Measurements from ENCODE around the gene ZDHHC22.

The ZDHHC22 gene

GRCh38 chr14:77097700-77098528, 43.7 kb downstream of the ZDHHC22 start, which contains the start of gene CIPC:
TSS of gene CIPC (plus strand) at chr14:77098258. CDS start at chr14:77105709, 7,451 bp downstream.
- Mint-ChIP-seq H3K4me1 (peaks cover 37 to 68% of the 10 kb centered on the region in 2 donors), H3K27ac (peak within 1 kb of the TSS; percentile 99), H3K4me3 (peak within 1 kb of the TSS; percentile 95 to 98), H3K36me3 (peaks cover 2 to 4% of the 10 kb centered on the region in 2 donors), H3K9me3 (no peaks in the 10 kb centered on the region), H3K27me3 (no peaks in the 10 kb centered on the region)
- ATAC-seq (replicated peaks) (peak; percentile 90 to 91), DNase-seq (peak; percentile 99)

DNA sequence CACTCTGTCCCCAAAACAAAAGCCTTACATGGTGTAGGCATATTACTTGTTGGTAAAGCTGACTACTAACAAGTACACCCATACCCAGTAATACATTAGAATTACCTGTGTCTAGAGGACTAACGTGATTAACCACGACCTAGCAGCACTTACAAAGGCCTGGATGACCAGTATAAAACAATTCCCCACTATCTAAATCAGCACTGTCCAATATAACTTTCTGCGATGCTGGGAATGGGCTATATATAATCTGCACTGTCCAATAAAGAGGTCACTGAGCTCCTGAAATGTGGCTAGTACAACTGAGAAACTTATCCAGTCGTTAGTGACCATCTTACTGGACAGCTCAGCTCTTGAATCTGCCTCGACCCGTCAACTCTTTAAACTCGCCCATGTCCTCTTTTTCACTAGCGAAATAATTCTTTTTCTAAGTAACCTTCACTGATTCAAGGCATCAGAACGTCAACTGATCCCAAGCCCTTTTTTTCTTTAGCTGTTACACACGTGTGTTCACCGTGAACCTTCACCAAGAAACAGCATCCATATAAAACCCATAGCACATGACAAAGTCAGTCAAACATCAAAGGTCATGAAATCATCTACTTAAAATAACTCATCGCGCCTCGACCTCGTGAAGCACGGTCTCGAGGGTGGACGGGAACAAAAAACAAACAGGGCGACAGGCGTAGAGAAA, 44.4 kb downstream of the ZDHHC22 start:
- H3K9me3 Mint-ChIP-seq = no peaks in the 10 kb centered on the region
- DNase-seq (no peak), ATAC-seq (replicated peaks) (peak in 1 of 2 donors; percentile 21)
- peaks cover 36 to 63% of the 10 kb centered on the region in 2 donors for H3K4me1 Mint-ChIP-seq
- no peaks in the 10 kb centered on the region for H3K27me3 Mint-ChIP-seq
- peak overlapping the region; percentile 99 for H3K27ac Mint-ChIP-seq
- H3K36me3 Mint-ChIP-seq = peaks cover 2 to 4% of the 10 kb centered on the region in 2 donors
- peak overlapping the region; percentile 95 to 98 for H3K4me3 Mint-ChIP-seq

DNA sequence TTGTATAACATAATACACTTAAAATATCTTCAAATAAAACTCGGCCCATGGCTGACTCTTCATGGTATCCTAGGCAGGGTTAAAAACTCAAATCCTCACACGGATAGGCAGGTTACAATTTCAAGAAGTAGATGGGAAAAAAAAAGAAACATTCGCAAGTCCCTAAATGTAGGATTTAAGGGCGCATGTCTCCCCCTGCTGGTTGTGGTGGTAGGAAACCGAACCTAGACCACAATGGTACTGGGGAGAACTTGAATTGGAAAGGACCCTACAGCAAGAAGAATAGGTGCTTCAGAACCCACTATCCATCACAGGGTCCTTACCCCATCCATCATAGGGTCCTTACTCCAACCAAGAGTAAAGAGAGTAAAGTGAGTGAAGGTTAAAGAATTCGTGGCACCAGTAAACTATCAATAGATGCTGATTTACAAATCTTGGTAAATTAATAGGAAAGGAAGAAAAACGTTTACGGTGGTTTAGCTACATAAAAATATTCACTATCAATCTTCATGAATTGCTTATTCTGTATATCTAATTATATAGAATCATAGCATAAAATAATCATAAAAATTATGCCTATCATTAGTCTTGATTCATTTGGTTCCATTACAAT, 46.8 kb downstream of the ZDHHC22 start:
- Mint-ChIP-seq H3K27ac (peak overlapping the region; percentile 9), H3K9me3 (peaks cover 3 to 5% of the 10 kb centered on the region in 2 donors), H3K36me3 (peaks cover 6 to 9% of the 10 kb centered on the region in 2 donors), H3K4me1 (peaks cover 26 to 40% of the 10 kb centered on the region in 2 donors), H3K27me3 (no peaks in the 10 kb centered on the region), H3K4me3 (no peak overlapping the region)
- ATAC-seq (replicated peaks) = no peak
- DNase-seq = peak; percentile 63

GRCh38 chr14:77092676-77093075, 48.9 kb downstream of the ZDHHC22 start:
- Mint-ChIP-seq H3K4me3 (no peak overlapping the region), H3K36me3 (peaks cover 4 to 5% of the 10 kb centered on the region in 2 donors), H3K9me3 (peaks cover 3 to 5% of the 10 kb centered on the region in 2 donors), H3K4me1 (peaks cover 10 to 23% of the 10 kb centered on the region in 2 donors), H3K27ac (no peak overlapping the region), H3K27me3 (peaks cover 0 to 4% of the 10 kb centered on the region in 2 donors)
- ATAC-seq (replicated peaks) (no peak), DNase-seq (no peak)

DNA sequence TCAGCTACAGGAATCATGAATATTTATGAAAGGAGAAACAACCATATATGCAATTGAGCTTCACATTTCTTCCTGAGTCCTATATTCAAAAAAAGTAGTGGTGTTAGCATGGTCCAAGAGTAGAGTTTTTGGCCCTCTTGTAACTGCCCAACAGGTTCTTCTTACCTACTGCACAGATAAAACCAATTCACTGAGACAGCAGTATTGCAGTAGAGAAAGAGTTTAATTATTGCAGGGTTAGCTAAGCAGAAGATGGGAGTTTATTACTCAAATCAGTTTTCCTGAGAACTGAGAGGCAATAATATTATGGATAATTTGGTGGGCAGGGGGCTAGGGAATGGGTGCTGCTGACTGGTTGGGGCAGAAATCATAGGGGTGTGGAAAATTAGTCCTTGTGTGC, 50.1 kb downstream of the ZDHHC22 start:
- H3K27ac Mint-ChIP-seq = peak overlapping the region; percentile 43
- H3K4me1 Mint-ChIP-seq = peaks cover 6 to 13% of the 10 kb centered on the region in 2 donors
- peaks cover 0 to 10% of the 10 kb centered on the region in 2 donors for H3K27me3 Mint-ChIP-seq
- H3K4me3 Mint-ChIP-seq = no peak overlapping the region
- no peak for ATAC-seq (replicated peaks)
- H3K9me3 Mint-ChIP-seq = peaks cover 3 to 5% of the 10 kb centered on the region in 2 donors
- DNase-seq = no peak
- H3K36me3 Mint-ChIP-seq = peaks cover 4 to 5% of the 10 kb centered on the region in 2 donors

DNA sequence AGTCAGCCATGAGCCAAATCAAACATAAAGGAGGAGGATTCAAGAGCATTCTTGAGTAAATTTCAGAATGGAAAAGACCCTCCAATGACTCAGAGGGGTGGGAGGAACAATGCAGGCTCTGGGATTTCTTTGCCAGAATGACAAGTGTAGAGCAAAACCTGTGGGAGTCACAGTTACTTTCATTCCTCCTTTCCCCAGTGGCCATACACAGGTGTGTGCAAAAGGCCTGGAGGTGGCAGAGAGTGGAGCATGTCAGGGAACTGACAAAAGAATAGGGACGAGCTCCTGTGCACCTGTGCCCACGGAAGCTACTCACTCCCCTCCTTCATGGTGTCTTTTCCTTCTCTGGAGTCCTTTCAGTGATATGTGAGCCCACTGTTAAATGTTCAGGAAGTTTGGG, 52.9 kb downstream of the ZDHHC22 start:
- H3K4me1 Mint-ChIP-seq = no peaks in the 10 kb centered on the region
- H3K27ac Mint-ChIP-seq = no peak overlapping the region
- H3K9me3 Mint-ChIP-seq = peaks cover 3 to 5% of the 10 kb centered on the region in 2 donors
- H3K36me3 Mint-ChIP-seq = peaks cover 4 to 5% of the 10 kb centered on the region in 2 donors
- H3K4me3 Mint-ChIP-seq = no peak overlapping the region
- peaks cover 3 to 10% of the 10 kb centered on the region in 2 donors for H3K27me3 Mint-ChIP-seq
- ATAC-seq (replicated peaks) (no peak), DNase-seq (no peak)

- Mint-ChIP-seq H3K36me3 (peaks cover 4 to 5% of the 10 kb centered on the region in 2 donors), H3K27me3 (peaks cover 3 to 10% of the 10 kb centered on the region in 2 donors), H3K4me3 (no peak overlapping the region), H3K9me3 (peaks cover 3 to 5% of the 10 kb centered on the region in 2 donors), H3K4me1 (no peaks in the 10 kb centered on the region), H3K27ac (no peak overlapping the region)
- no peak for ATAC-seq (replicated peaks)
- DNase-seq = no peak
Observed at GRCh38 chr14:77088219-77088618, 53.4 kb downstream of the ZDHHC22 start.

GRCh38 chr14:77087631-77088030, 54.0 kb downstream of the ZDHHC22 start:
- Mint-ChIP-seq H3K27me3 (peaks cover 3 to 10% of the 10 kb centered on the region in 2 donors), H3K36me3 (peaks cover 4 to 5% of the 10 kb centered on the region in 2 donors), H3K4me3 (no peak overlapping the region), H3K4me1 (no peaks in the 10 kb centered on the region), H3K27ac (peak overlapping the region; percentile 16), H3K9me3 (peaks cover 3 to 5% of the 10 kb centered on the region in 2 donors)
- ATAC-seq (replicated peaks) (no peak), DNase-seq (no peak)

DNA sequence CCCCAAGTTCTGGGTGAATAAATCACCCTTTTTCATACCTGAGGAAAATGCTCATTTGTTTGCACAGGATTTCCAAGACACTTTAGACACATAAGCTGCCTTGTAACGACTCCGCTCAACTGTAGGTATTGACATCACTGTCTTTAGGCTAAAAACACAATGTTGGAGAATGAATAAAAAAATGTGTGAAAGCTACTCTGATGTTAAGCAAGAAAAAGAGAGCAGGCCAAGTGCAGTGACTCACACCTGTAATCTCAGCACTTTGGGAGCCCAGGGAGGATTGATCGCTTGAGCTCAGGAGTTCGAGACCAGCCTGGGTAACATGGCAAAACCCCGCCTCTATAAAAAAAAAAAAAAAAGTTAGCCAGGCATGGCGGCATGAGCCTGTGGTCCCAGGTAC, 54.6 kb downstream of the ZDHHC22 start:
- peaks cover 4 to 5% of the 10 kb centered on the region in 2 donors for H3K36me3 Mint-ChIP-seq
- H3K27ac Mint-ChIP-seq = no peak overlapping the region
- DNase-seq (no peak), ATAC-seq (replicated peaks) (no peak)
- no peaks in the 10 kb centered on the region for H3K4me1 Mint-ChIP-seq
- H3K4me3 Mint-ChIP-seq = no peak overlapping the region
- H3K27me3 Mint-ChIP-seq = peaks cover 3 to 10% of the 10 kb centered on the region in 2 donors
- H3K9me3 Mint-ChIP-seq = peaks cover 3 to 5% of the 10 kb centered on the region in 2 donors

DNA sequence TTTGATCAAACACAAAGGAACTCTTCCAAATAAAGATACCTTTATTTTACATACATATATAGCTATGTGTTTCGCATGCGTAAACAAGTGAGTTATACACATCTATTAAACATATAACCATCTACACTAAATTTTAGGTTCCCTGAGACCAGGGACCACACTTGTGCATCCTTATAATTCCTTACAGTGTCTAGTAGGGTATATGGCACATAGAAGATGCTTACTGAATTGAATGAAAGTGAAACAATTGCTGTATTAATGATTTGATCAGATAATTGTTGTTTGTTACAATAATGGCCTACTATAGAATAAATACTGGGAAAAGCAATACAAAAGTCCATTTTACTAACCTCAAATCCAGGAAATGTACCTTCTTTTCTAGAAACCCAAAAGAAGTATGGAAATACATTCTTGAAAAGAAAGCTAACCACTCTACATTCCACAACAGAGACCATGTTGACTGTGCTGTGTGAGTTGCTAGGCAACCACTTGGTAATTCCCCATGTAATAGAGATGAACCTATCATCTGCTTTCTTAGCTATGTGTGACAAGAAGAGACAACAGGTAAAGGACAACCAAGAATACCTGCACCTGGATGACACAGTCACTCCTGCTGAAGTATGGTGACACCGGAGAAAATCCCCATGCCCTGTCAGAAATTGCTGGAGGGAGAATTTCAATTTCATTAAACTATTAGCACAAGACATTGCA, 55.4 kb downstream of the ZDHHC22 start:
- no peaks in the 10 kb centered on the region for H3K9me3 Mint-ChIP-seq
- no peak overlapping the region for H3K27ac Mint-ChIP-seq
- H3K27me3 Mint-ChIP-seq = peaks cover 3 to 10% of the 10 kb centered on the region in 2 donors
- DNase-seq (no peak), ATAC-seq (replicated peaks) (peak in 1 of 2 donors; percentile 78)
- no peaks in the 10 kb centered on the region for H3K36me3 Mint-ChIP-seq
- no peaks in the 10 kb centered on the region for H3K4me1 Mint-ChIP-seq
- H3K4me3 Mint-ChIP-seq = no peak overlapping the region

DNA sequence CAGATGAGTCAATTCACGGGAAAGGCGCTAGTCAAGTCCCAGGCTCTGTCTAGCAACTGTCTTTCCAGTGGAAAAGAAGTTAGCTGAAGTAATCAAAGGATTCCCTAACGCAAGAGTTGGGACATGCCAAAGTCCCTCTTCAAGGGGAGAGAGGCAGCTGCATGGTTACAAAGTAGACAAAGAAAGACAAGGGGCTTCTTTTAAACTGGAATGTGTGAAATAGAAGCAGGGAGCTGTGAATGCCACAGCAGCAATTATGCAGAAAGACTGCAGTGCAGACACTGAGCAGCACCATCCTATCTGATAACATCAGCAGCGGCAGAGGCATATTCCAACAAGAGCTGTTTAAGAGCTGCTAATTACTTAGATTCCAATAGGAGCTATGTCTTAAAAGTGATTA, 56.1 kb downstream of the ZDHHC22 start:
- no peak overlapping the region for H3K4me3 Mint-ChIP-seq
- no peak for ATAC-seq (replicated peaks)
- DNase-seq = no peak
- no peaks in the 10 kb centered on the region for H3K36me3 Mint-ChIP-seq
- H3K9me3 Mint-ChIP-seq = no peaks in the 10 kb centered on the region
- H3K27me3 Mint-ChIP-seq = peaks cover 3 to 10% of the 10 kb centered on the region in 2 donors
- H3K4me1 Mint-ChIP-seq = no peaks in the 10 kb centered on the region
- H3K27ac Mint-ChIP-seq = no peak overlapping the region

DNA sequence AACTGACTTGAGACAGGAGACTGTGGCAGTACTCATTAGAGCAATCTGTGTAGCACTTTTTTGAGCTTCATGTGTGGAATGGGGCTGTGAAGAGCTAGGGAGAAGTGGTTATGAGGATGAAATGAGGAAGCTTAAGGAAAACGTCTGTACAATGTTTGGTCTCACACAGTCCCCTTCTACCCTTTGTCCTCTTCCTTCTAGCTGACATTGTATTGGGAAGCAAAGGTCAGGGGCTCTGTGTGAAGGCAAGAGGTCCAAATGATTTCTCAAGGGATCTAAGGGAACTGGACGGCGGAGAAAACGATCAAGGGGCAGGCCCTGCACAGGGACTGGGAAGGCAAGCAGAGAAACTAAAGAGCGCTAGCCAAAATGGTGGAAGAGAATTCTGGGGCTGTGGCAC, 56.6 kb downstream of the ZDHHC22 start:
- Mint-ChIP-seq H3K4me3 (no peak overlapping the region), H3K9me3 (peaks cover 0 to 2% of the 10 kb centered on the region in 2 donors), H3K36me3 (peaks cover 1 to 3% of the 10 kb centered on the region in 2 donors), H3K27me3 (peaks cover 3 to 10% of the 10 kb centered on the region in 2 donors), H3K27ac (no peak overlapping the region), H3K4me1 (no peaks in the 10 kb centered on the region)
- DNase-seq (no peak), ATAC-seq (replicated peaks) (no peak)

GRCh38 chr14:77083082-77083481, 58.5 kb downstream of the ZDHHC22 start:
- Mint-ChIP-seq H3K27ac (no peak overlapping the region), H3K9me3 (peaks cover 0 to 4% of the 10 kb centered on the region in 2 donors), H3K4me1 (peaks cover 0 to 2% of the 10 kb centered on the region in 2 donors), H3K36me3 (peaks cover 1 to 5% of the 10 kb centered on the region in 2 donors), H3K27me3 (peaks cover 3 to 10% of the 10 kb centered on the region in 2 donors), H3K4me3 (no peak overlapping the region)
- ATAC-seq (replicated peaks) (no peak), DNase-seq (no peak)
